Activated CD4-positive, alpha-beta T cell treated with anti-CD3 and anti-CD28 coated beads for 36 hours (primary cell): Measurements from ENCODE around the gene SMIM44. TPM values are rescaled to one million over a fixed set of nuclear protein-coding genes. Genes with fewer than 3 reads are reported as not detected.
A peak's percentile ranks its signal among the peaks of the same experiment; 100 is the strongest.

Experiments
- ATAC-seq: fragments of 200-7000 bp; cut with Tn5 transposase; one replicate; pipeline ENCODE4 v1.10.0; 2021; ENCODE audit warnings: mild to moderate bottlenecking, moderate library complexity
- CTCF ChIA-PET: fragments of 350-600 bp; sonication (Branson Sonifier 250); formaldehyde crosslinking; loops from one replicate; lab custom pipeline; 2021; ENCODE audit warnings: antibody characterized with exemption; lab: Charles Lee
- POLR2A ChIA-PET: fragments of 350-600 bp; sonication (Branson Sonifier 250); formaldehyde crosslinking; loops from one replicate; lab custom pipeline; 2021; ENCODE audit warnings: antibody characterized with exemption, inconsistent platforms; lab: Charles Lee
- DNase-seq: peaks from one replicate; pipeline ENCODE4 v3.0.0-alpha.2; 2020
- H3K27ac Mint-ChIP-seq: one replicate; pipeline ENCODE4 v1.8.0; 2021; ENCODE audit warnings: mixed read lengths
- H3K27me3 Mint-ChIP-seq: one replicate; pipeline ENCODE4 v1.8.0; 2021; ENCODE audit warnings: mixed read lengths
- H3K36me3 Mint-ChIP-seq: one replicate; pipeline ENCODE4 v1.8.0; 2021; ENCODE audit warnings: low read depth, mixed read lengths
- H3K4me1 Mint-ChIP-seq: one replicate; pipeline ENCODE4 v1.8.0; 2021; ENCODE audit warnings: mixed read lengths
- H3K4me3 Mint-ChIP-seq: one replicate; pipeline ENCODE4 v1.8.0; 2021; ENCODE audit warnings: mild to moderate bottlenecking, moderate library complexity, mixed read lengths
- H3K9me3 Mint-ChIP-seq: one replicate; pipeline ENCODE4 v1.8.0; 2021; ENCODE audit warnings: low read depth, mixed read lengths
- intact Hi-C, 2 experiments: fragments of 100-400 bp; cut with DNase I in 1 of 2; cut with micrococcal nuclease in 1 of 2; formaldehyde crosslinking; loops; one replicate each; pipeline versions ENCODE4 v1.14.2 to v1.15.1; 2022 to 2024; cut with DNase I, micrococcal nuclease
- total RNA-seq, 2 experiments: library from RNA; stranded (reverse); gene quantifications; one replicate each; pipeline ENCODE4 v1.2.3, GENCODE V29; 2021

The SMIM44 gene
- total RNA-seq, 2 experiments from 2014 or later = not detected

- DNase-seq (no peak), ATAC-seq (no peak)
- peak overlapping the region; percentile 42 for H3K27ac Mint-ChIP-seq
- no peaks in the 10 kb centered on the region for H3K27me3 Mint-ChIP-seq
- intact Hi-C loops = no loop called here
- H3K4me3 Mint-ChIP-seq = no peak overlapping the region
- no peaks in the 10 kb centered on the region for H3K9me3 Mint-ChIP-seq
- peaks cover 28% of the 10 kb centered on the region for H3K4me1 Mint-ChIP-seq
- POLR2A ChIA-PET = no interaction called here
- peaks cover 34% of the 10 kb centered on the region for H3K36me3 Mint-ChIP-seq
- CTCF ChIA-PET = interaction anchor here (0.6 kb wide), 2 partner anchors 60 to 481 kb away, joined by 3 read pairs; no protein-coding TSS in a partner anchor
Measured at GRCh38 chr19:3497757-3498520, 14.7 kb upstream of the SMIM44 start.

- POLR2A ChIA-PET = no interaction called here
- Mint-ChIP-seq H3K36me3 (peaks cover 37% of the 10 kb centered on the region), H3K4me1 (peaks cover 28% of the 10 kb centered on the region), H3K9me3 (no peaks in the 10 kb centered on the region), H3K4me3 (no peak overlapping the region), H3K27me3 (no peaks in the 10 kb centered on the region), H3K27ac (no peak overlapping the region)
- ATAC-seq = no peak
- intact Hi-C loops = no loop called here
- CTCF ChIA-PET = no interaction called here
- DNase-seq = no peak
Measured at GRCh38 chr19:3496392-3497273, 13.4 kb upstream of the SMIM44 start.

- ATAC-seq = peak; percentile 88
Measured at GRCh38 chr19:3494559-3494958, 11.3 kb upstream of the SMIM44 start.

GRCh38 chr19:3494051-3494450 lies 10.8 kb upstream of the SMIM44 start:
- intact Hi-C loops = no loop called here
- POLR2A ChIA-PET = no interaction called here
- DNase-seq (peak; percentile 77), ATAC-seq (peak; percentile 83)
- Mint-ChIP-seq H3K27ac (peak overlapping the region; percentile 75), H3K4me3 (peak overlapping the region; percentile 10), H3K27me3 (no peaks in the 10 kb centered on the region), H3K9me3 (no peaks in the 10 kb centered on the region), H3K4me1 (peaks cover 15% of the 10 kb centered on the region), H3K36me3 (peaks cover 34% of the 10 kb centered on the region)
- CTCF ChIA-PET = interaction anchor here (1.0 to 1.4 kb wide), 3 partner anchors 8 to 189 kb away, joined by 3 to 6 read pairs (median 4); no protein-coding TSS in a partner anchor

More at GRCh38 chr19:3494559-3494958, 11.3 kb upstream of the SMIM44 start:
- peak overlapping the region; percentile 10 for H3K4me3 Mint-ChIP-seq
- intact Hi-C loops = no loop called here
- ChIA-PET CTCF (interaction anchor here (0.5 to 1.4 kb wide), 6 partner anchors 8 to 190 kb away, joined by 3 to 6 read pairs (median 4); no protein-coding TSS in a partner anchor), POLR2A (interaction anchor here (0.7 kb wide), 2 partner anchors 15 to 491 kb away, joined by 3 to 4 read pairs; partner anchors contain the start of gene EEF2)
- DNase-seq = peak; percentile 85
- H3K36me3 Mint-ChIP-seq = peaks cover 36% of the 10 kb centered on the region
- H3K27me3 Mint-ChIP-seq = no peaks in the 10 kb centered on the region
- peaks cover 18% of the 10 kb centered on the region for H3K4me1 Mint-ChIP-seq
- no peaks in the 10 kb centered on the region for H3K9me3 Mint-ChIP-seq
- H3K27ac Mint-ChIP-seq = peak overlapping the region; percentile 75

GRCh38 chr19:3493651-3494050 lies 10.4 kb upstream of the SMIM44 start:
- peak overlapping the region; percentile 6 for H3K27ac Mint-ChIP-seq
- intact Hi-C loops = no loop called here
- CTCF ChIA-PET = interaction anchor here (1.4 kb wide), 1 partner anchor 7 kb away, joined by 6 read pairs; no protein-coding TSS in a partner anchor

GRCh38 chr19:3492919-3493318 lies 9.7 kb upstream of the SMIM44 start:
- no peaks in the 10 kb centered on the region for H3K9me3 Mint-ChIP-seq
- intact Hi-C loops = no loop called here
- no peak for DNase-seq
- CTCF ChIA-PET = interaction anchor here (0.6 kb wide), 1 partner anchor 744 kb away, joined by 3 read pairs; no protein-coding TSS in a partner anchor
- no peak overlapping the region for H3K27ac Mint-ChIP-seq
- ATAC-seq = no peak
- POLR2A ChIA-PET = no interaction called here
- H3K4me1 Mint-ChIP-seq = peaks cover 10% of the 10 kb centered on the region
- H3K27me3 Mint-ChIP-seq = no peaks in the 10 kb centered on the region
- peaks cover 33% of the 10 kb centered on the region for H3K36me3 Mint-ChIP-seq
- H3K4me3 Mint-ChIP-seq = no peak overlapping the region

More at GRCh38 chr19:3493651-3494050, 10.4 kb upstream of the SMIM44 start:
- ATAC-seq (no peak), DNase-seq (no peak)
- Mint-ChIP-seq H3K4me1 (peaks cover 12% of the 10 kb centered on the region), H3K9me3 (no peaks in the 10 kb centered on the region), H3K27me3 (no peaks in the 10 kb centered on the region), H3K36me3 (peaks cover 32% of the 10 kb centered on the region), H3K4me3 (no peak overlapping the region)
- POLR2A ChIA-PET = no interaction called here

GRCh38 chr19:3492131-3492839 lies 9.0 kb upstream of the SMIM44 start:
- H3K9me3 Mint-ChIP-seq = no peaks in the 10 kb centered on the region
- ATAC-seq (no peak), DNase-seq (no peak)
- no peaks in the 10 kb centered on the region for H3K27me3 Mint-ChIP-seq
- ChIA-PET POLR2A (no interaction called here), CTCF (no interaction called here)
- peaks cover 9% of the 10 kb centered on the region for H3K4me1 Mint-ChIP-seq
- no peak overlapping the region for H3K4me3 Mint-ChIP-seq
- no peak overlapping the region for H3K27ac Mint-ChIP-seq
- intact Hi-C loops = no loop called here
- H3K36me3 Mint-ChIP-seq = peaks cover 34% of the 10 kb centered on the region

GRCh38 chr19:3491396-3492119 lies 8.3 kb upstream of the SMIM44 start:
- no peak for DNase-seq
- CTCF ChIA-PET = no interaction called here

GRCh38 chr19:3482507-3483225 lies 575 bp downstream of the SMIM44 start:
- H3K36me3 Mint-ChIP-seq = peaks cover 3% of the 10 kb centered on the region
- H3K4me3 Mint-ChIP-seq = no peak overlapping the region
- no peak for DNase-seq
- no peak for ATAC-seq
- intact Hi-C loops = no loop called here
- ChIA-PET POLR2A (no interaction called here), CTCF (interaction anchor here (1.4 to 4.0 kb wide), 3 partner anchors 156 to 181 kb away, joined by 3 to 15 read pairs (median 13); no protein-coding TSS in a partner anchor)
- H3K27ac Mint-ChIP-seq = no peak overlapping the region
- peaks cover 9% of the 10 kb centered on the region for H3K4me1 Mint-ChIP-seq
- no peaks in the 10 kb centered on the region for H3K9me3 Mint-ChIP-seq
- H3K27me3 Mint-ChIP-seq = no peaks in the 10 kb centered on the region

More at GRCh38 chr19:3491396-3492119, 8.3 kb upstream of the SMIM44 start:
- H3K4me1 Mint-ChIP-seq = peaks cover 9% of the 10 kb centered on the region
- POLR2A ChIA-PET = no interaction called here
- no peaks in the 10 kb centered on the region for H3K27me3 Mint-ChIP-seq
- no peak overlapping the region for H3K4me3 Mint-ChIP-seq
- no peak overlapping the region for H3K27ac Mint-ChIP-seq
- no peak for ATAC-seq
- intact Hi-C loops = no loop called here
- H3K9me3 Mint-ChIP-seq = no peaks in the 10 kb centered on the region
- H3K36me3 Mint-ChIP-seq = peaks cover 32% of the 10 kb centered on the region
